Keratinocyte (primary cell): Measurements from ENCODE around the gene FOXQ1. TPM values are rescaled to one million over a fixed set of nuclear protein-coding genes. Genes with fewer than 3 reads are reported as not detected.

Experiments used
- DNase-seq: peaks from one replicate; pipeline ENCODE4 v3.0.0-alpha.2; 2011; ENCODE audit warnings: low read depth, missing footprints, low spot score
- FAIRE-seq: peaks from 2 replicates; lab custom pipeline; 2011; peaks lifted over from hg19 to GRCh38; lab: Jason Lieb, UNC
- H2AFZ ChIP-seq: 2 replicates; pipeline ENCODE4 v1.6.0; 2012; ENCODE audit warnings: low read length, control low read depth, inconsistent platforms; ENCODE audit not compliant: control insufficient read depth
- H3K27ac ChIP-seq: 2 replicates; pipeline ENCODE4 v1.5.1; 2011; ENCODE audit warnings: low read length; ENCODE audit not compliant: control insufficient read depth, insufficient read depth
- H3K27me3 ChIP-seq: 3 replicates; pipeline ENCODE4 v1.6.0; 2011; ENCODE audit warnings: low read length; ENCODE audit not compliant: control insufficient read depth, insufficient read depth; ENCODE audit errors: extremely low read depth
- H3K36me3 ChIP-seq, 2 experiments: 2 replicates in 1 of 2; 3 replicates in 1 of 2; pipeline ENCODE4 v1.5.1; 2011; ENCODE audit warnings: low read length in 2 of 2, mild to moderate bottlenecking in 1 of 2; ENCODE audit not compliant: control insufficient read depth in 2 of 2, insufficient read depth in 2 of 2; ENCODE audit errors: extremely low read depth in 1 of 2
- H3K4me1 ChIP-seq: 3 replicates; pipeline ENCODE4 v1.5.1; 2011; ENCODE audit warnings: low read length; ENCODE audit not compliant: control insufficient read depth, insufficient read depth; ENCODE audit errors: extremely low read depth
- H3K4me2 ChIP-seq: 3 replicates; pipeline ENCODE4 v1.6.0; 2011; ENCODE audit warnings: low read depth, low read length; ENCODE audit not compliant: control insufficient read depth, insufficient read depth; ENCODE audit errors: extremely low read depth
- H3K4me3 ChIP-seq, 3 experiments: fragments of 200-600 bp in 1 of 3; sonication (generic) in 1 of 3; 2 replicates in 2 of 3; 3 replicates in 1 of 3; pipeline ENCODE4 v1.5.1; 2011 to 2016; ENCODE audit warnings: low read length in 3 of 3, mild to moderate bottlenecking in 3 of 3, control low read depth in 2 of 3, inconsistent platforms in 1 of 3, low read depth in 1 of 3, mixed read lengths in 1 of 3, mixed run types in 1 of 3, moderate library complexity in 1 of 3; ENCODE audit not compliant: control insufficient read depth in 2 of 3, insufficient read depth in 2 of 3; ENCODE audit errors: extremely low read depth in 1 of 3
- H3K79me2 ChIP-seq: 2 replicates; pipeline ENCODE4 v1.6.0; 2012; ENCODE audit warnings: low read length; ENCODE audit not compliant: control insufficient read depth, insufficient read depth
- H3K9ac ChIP-seq: 3 replicates; pipeline ENCODE4 v1.6.0; 2011; ENCODE audit warnings: low read length; ENCODE audit not compliant: control insufficient read depth, insufficient read depth; ENCODE audit errors: extremely low read depth
- H3K9me1 ChIP-seq: 3 replicates; pipeline ENCODE4 v1.6.0; 2011; ENCODE audit warnings: low read length; ENCODE audit not compliant: control insufficient read depth, insufficient read depth; ENCODE audit errors: extremely low read depth
- H3K9me3 ChIP-seq: 2 replicates; pipeline ENCODE4 v1.5.1; 2012; ENCODE audit warnings: low read depth, low read length; ENCODE audit not compliant: control insufficient read depth
- H4K20me1 ChIP-seq: 3 replicates; pipeline ENCODE4 v1.6.0; 2011; ENCODE audit warnings: low read length; ENCODE audit not compliant: control insufficient read depth, insufficient read depth; ENCODE audit errors: extremely low read depth
- CTCF ChIP-seq, 3 experiments: IDR thresholded peaks in 1 of 3; conservative IDR thresholded peaks in 1 of 3; optimal IDR thresholded peaks in 1 of 3; 2 replicates in 2 of 3; 3 replicates in 1 of 3; pipeline versions ENCODE3 to v1.5.1; 2011; ENCODE audit warnings: low read length in 3 of 3, mild to moderate bottlenecking in 3 of 3, moderate library complexity in 2 of 3, control low read depth in 1 of 3, inconsistent platforms in 1 of 3; ENCODE audit not compliant: insufficient read depth in 2 of 3; ENCODE audit errors: extremely low read depth in 1 of 3
- EZH2 ChIP-seq: IDR thresholded peaks from one replicate; pipeline ENCODE4 v1.6.1; 2012; ENCODE audit warnings: inconsistent platforms, mild to moderate bottlenecking, low read length, moderate library complexity
- dilution Hi-C: fragments of 300-500 bp; cut with MboI; formaldehyde crosslinking; loops from one replicate; pipeline ENCODE4 v1.7.0; 2020; ENCODE audit warnings: low sequenced_read_pairs; ENCODE audit not compliant: extremely low pct_ligation_motif_present
- polyA plus RNA-seq, 5 experiments: library from polyadenylated mRNA; depleted of rRNA in 3 of 5; stranded (reverse) in 3 of 5; stranded (forward) in 1 of 5; unstranded in 1 of 5; fragments of >200 nt; gene quantifications; 1 replicate in 1 of 5; 2 replicates in 3 of 5; 3 replicates in 1 of 5; pipeline versions ENCODE4 v1.2.1 to v1.2.3, GENCODE V29; 2011 to 2012; ENCODE audit warnings: missing spikeins in 2 of 5, low read depth in 1 of 5, low replicate concordance in 1 of 5

FOXQ1 gene
- polyA plus RNA-seq, 1 donor (not counting 4 experiments of a cell fraction or from before 2014, with no cell fraction given) = 5.4 TPM

DNA sequence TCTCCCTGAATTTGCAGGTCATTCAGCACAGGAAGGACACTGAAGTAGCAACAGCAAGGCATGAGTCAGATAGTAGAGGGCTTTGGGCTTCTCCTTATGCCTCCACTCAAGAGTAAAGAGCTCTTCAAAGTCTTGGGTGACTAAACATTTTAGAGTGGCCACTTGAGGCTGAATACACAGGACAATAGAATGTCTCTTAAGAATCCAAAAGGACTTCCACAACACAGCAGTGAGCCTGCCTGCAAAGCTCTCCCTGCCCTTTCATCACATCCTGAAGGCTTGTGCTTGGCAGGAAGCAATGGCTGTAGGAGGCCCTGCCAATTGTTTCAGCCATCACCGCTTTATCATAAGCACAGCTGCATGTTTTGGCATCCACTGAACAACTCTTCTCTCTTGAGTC lies 36.8 kb downstream of the FOXQ1 start:
- no peak overlapping the region for H3K9ac ChIP-seq
- dilution Hi-C loops = no loop called here
- no peak overlapping the region for H3K27ac ChIP-seq
- no peaks in the 10 kb centered on the region for H3K9me3 ChIP-seq
- no peak for FAIRE-seq
- no peaks in the 10 kb centered on the region for H3K27me3 ChIP-seq
- H3K79me2 ChIP-seq = no peaks in the 10 kb centered on the region
- no peaks in the 10 kb centered on the region for H3K36me3 ChIP-seq
- TF ChIP-seq EZH2 (no peak), CTCF (optimal IDR thresholded peaks at IDR 0.05 in 1 of 3, IDR thresholded peaks at IDR 0.05 in 1 of 3, conservative IDR thresholded peaks at IDR 0.05 in 1 of 3; ENCODE audit: extremely low read depth in 1 of 3, insufficient read depth in 2 of 3, low read length in 3 of 3) (no peak)
- no peak overlapping the region for H3K4me3 ChIP-seq
- H3K4me2 ChIP-seq = no peak overlapping the region
- H3K4me1 ChIP-seq = no peaks in the 10 kb centered on the region
- H3K9me1 ChIP-seq = no peaks in the 10 kb centered on the region
- no peak for DNase-seq
- no peaks in the 10 kb centered on the region for H4K20me1 ChIP-seq
- H2AFZ ChIP-seq = no peak overlapping the region

DNA sequence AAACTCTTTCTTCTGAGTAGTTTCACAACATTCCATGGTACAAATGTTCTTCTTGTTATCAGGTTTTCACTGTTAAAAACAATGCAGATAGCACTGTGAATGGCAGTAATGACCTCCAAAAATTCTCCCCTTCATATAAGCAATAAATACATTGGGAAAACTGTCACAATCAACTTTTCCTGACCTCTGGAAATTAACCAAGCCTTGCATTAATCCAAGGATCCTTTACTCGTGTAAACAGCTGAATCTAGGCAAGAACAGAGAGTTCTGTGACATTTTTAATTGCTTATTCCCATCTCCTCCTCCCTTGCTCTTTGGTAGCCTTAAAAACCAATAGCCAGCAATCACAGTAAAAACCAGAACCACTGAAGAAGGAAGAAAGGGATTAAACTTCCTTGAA lies 37.8 kb downstream of the FOXQ1 start:
- H3K27me3 ChIP-seq = no peaks in the 10 kb centered on the region
- no peak overlapping the region for H3K27ac ChIP-seq
- no peaks in the 10 kb centered on the region for H3K36me3 ChIP-seq
- H3K4me1 ChIP-seq = no peaks in the 10 kb centered on the region
- H3K9me3 ChIP-seq = no peaks in the 10 kb centered on the region
- H3K9me1 ChIP-seq = no peaks in the 10 kb centered on the region
- H3K9ac ChIP-seq = no peak overlapping the region
- H3K79me2 ChIP-seq = no peaks in the 10 kb centered on the region
- no peak overlapping the region for H3K4me3 ChIP-seq
- FAIRE-seq (no peak), DNase-seq (no peak)
- H4K20me1 ChIP-seq = no peaks in the 10 kb centered on the region
- TF ChIP-seq EZH2 (no peak), CTCF (optimal IDR thresholded peaks at IDR 0.05 in 1 of 3, IDR thresholded peaks at IDR 0.05 in 1 of 3, conservative IDR thresholded peaks at IDR 0.05 in 1 of 3; ENCODE audit: extremely low read depth in 1 of 3, insufficient read depth in 2 of 3, low read length in 3 of 3) (no peak)
- dilution Hi-C loops = loop anchor here (25.0 kb wide), 1 partner anchor 587 kb away; no protein-coding TSS in a partner anchor
- no peak overlapping the region for H2AFZ ChIP-seq
- no peak overlapping the region for H3K4me2 ChIP-seq
